ENCODE results near the gene SSX4B.
"Not testable (repeated sequence)": the region's sequence is repeated elsewhere in the genome, so short reads cannot be mapped to it uniquely, and the experiment has no call there.

SSX4B gene, protein sequence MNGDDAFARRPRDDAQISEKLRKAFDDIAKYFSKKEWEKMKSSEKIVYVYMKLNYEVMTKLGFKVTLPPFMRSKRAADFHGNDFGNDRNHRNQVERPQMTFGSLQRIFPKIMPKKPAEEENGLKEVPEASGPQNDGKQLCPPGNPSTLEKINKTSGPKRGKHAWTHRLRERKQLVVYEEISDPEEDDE

DNA sequence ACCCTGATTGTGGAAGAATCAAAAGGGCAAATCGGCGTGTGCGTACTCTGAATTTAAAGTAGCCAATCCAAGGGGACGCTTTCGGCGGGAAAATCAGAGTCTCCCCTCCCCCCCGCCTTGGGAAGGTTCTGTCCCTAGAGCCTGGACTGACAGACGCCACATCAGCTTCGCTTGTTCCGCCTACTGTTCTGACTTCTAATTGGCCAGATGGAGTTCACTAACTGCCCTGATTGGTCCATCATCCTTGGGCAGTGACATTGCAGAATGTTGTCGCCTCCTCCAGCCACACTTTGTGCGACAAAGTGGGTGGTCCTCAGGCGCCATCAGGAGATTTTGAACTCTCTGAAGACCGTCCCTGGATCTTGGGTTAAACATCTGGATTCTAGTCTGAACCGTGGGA is at the start of gene SSX4B:
Gene SSX4B (minus strand): TSS at position 101 of the 400 bp plus-strand sequence. CDS start 588 bp downstream, outside the sequence.
- DNase-seq (ENCODE audit: low spot score); H3K4me3 ChIP-seq; H3K27ac ChIP-seq: not testable (repeated sequence)

DNA sequence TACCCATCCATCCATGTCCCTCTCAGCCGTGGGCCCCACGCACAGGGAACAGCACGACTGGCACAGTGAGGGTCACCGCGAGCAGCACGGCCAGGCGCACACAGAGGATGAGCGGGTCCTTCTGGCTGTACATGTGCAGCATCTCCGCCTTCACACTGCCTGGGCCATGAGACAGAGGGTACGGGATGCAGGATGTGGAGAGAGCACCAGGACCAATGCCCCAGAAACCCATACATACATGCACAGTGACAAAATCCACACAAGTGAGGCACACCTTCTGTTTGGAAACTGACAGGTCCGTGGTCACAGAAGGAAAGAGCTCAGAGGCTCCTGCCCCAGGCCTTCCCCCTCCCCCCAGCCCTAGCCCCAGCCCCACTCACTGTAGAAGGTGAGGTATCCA is 48.8 kb upstream of the SSX4B start:
- TF ChIP-seq, protein P1, sequence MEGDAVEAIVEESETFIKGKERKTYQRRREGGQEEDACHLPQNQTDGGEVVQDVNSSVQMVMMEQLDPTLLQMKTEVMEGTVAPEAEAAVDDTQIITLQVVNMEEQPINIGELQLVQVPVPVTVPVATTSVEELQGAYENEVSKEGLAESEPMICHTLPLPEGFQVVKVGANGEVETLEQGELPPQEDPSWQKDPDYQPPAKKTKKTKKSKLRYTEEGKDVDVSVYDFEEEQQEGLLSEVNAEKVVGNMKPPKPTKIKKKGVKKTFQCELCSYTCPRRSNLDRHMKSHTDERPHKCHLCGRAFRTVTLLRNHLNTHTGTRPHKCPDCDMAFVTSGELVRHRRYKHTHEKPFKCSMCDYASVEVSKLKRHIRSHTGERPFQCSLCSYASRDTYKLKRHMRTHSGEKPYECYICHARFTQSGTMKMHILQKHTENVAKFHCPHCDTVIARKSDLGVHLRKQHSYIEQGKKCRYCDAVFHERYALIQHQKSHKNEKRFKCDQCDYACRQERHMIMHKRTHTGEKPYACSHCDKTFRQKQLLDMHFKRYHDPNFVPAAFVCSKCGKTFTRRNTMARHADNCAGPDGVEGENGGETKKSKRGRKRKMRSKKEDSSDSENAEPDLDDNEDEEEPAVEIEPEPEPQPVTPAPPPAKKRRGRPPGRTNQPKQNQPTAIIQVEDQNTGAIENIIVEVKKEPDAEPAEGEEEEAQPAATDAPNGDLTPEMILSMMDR (IDR thresholded peaks at IDR 0.05) = no peak
- no peak for DNase-seq (ENCODE audit: low spot score)
- no peak overlapping the region for H3K27ac ChIP-seq
- no peak overlapping the region for H3K4me3 ChIP-seq

DNA sequence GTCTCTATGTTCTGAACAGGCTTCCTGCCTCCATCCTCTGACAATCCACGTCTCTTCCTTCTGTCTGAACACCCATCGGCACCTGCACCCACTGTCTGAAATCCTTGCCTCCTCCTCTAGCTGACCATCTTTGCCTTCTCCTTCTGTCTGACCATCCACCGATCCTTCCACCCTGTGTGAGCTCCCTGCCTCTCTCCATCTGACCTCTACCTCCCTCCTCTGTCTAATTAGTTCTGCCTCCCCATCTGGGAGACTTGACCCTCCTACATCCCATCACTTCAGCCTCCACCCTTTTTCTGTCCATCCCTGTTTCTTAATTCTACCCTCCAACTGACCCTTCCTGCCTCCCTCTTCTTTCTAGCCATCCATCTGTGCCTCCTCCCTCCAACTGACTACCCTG is 48.3 kb upstream of the SSX4B start:
- DNase-seq (ENCODE audit: low spot score) = no peak
- TF ChIP-seq, protein P1 (IDR thresholded peaks at IDR 0.05) = no peak
- H3K27ac ChIP-seq = no peak overlapping the region
- no peak overlapping the region for H3K4me3 ChIP-seq

DNA sequence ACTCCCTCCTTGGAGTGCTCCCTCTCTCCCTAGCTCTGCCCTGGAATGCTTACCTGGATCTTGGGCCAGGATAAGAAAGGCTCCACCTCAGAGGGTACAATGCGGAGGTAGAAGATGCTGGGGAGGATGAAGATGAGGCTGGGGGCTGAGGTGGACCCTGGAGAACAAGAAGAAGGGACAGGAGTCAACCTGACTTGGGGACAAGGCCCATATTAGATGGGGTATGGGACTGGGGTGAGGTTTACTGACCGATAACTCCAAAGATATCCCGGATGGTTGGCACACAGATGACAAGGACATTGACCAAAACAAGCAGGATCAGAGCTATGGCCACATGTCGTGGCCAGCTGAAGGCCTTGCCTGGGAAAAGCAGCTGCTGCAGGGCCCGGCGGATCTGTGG is 47.7 kb upstream of the SSX4B start:
- no peak overlapping the region for H3K4me3 ChIP-seq
- TF ChIP-seq, protein P1 (IDR thresholded peaks at IDR 0.05) = no peak
- no peak overlapping the region for H3K27ac ChIP-seq
- no peak for DNase-seq (ENCODE audit: low spot score)

DNA sequence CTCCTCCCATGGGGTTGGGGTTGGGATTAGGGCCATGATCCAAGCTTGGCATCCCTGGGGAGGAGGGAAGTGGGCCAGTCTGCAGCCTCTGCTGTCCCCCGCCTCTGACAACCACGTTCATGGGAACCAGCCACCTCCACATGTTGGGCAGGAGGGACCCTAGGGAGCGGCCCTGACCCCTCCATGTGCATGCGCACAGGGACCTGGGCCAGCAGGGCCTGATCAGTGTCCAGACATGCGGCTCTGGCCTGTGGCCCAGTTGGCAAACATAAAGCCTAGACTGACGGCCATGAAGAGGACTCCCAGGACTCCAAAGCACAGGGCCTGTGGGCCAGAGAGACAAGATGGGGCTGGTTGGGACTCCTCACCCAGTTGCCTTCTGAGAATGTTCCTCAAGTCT is 47.0 kb upstream of the SSX4B start:
- Histone ChIP-seq H3K27ac (no peak overlapping the region), H3K4me3 (no peak overlapping the region)
- no peak for DNase-seq (ENCODE audit: low spot score)
- TF ChIP-seq, protein P1 (IDR thresholded peaks at IDR 0.05) = no peak

DNA sequence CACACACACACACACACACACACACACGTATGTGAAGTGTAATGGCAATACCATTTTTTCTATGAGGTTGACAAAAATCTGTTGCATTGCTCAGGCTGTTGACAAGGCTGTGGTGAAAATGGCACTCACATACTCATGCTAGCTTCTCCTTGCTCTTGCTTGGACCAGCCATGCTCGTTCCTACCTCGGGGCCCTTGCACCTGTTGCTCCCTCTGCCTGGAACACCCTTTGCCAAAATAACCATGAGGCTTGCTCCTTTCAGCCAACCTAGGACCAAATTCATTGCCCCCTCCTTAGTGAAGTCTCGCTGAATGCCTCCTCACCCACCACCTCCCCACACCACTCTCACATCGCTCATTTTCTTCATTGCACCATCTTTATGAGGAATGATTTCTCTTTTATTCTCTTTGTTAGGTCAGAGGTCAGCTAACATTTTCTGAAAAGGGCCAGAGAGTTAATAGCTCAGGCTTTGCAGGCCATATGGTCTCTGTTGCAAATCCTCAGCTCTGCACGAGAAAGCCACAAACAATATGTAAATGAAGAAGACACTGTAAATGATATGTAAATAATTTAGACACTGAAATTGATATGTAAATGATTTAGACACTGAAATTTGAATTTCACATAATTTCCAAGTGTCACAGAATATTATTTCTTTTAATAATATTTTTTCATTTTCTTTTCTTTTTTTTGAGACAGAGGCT is 45.0 kb upstream of the SSX4B start:
- no peak for DNase-seq (ENCODE audit: low spot score)
- Histone ChIP-seq H3K27ac (no peak overlapping the region), H3K4me3 (no peak overlapping the region)
- TF ChIP-seq, protein P1 (IDR thresholded peaks at IDR 0.05) = no peak

DNA sequence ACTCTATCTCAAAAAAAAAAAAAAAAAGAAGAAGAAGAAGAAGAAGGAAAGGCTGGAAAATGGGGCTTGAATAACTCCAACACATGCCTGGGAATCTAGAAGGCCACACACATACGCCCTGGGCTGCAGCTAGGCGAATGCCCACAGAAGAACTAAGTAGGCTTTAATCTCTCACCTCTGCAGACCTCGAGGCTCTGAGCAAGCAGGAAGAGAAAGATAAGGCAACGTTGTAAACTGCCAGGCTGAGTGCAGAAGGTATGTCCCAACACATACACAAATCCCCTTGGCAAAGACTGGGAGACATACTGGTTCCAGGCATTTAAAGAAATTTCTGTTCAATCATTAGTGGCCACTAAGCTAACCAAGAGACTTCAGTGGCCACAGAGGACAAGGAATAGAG is 39.9 kb upstream of the SSX4B start:
- H3K4me3 ChIP-seq = no peak overlapping the region
- TF ChIP-seq, protein P1 (IDR thresholded peaks at IDR 0.05) = no peak
- no peak for DNase-seq (ENCODE audit: low spot score)
- H3K27ac ChIP-seq = no peak overlapping the region
